Upper lobe of left lung (tissue), 4 donors: ENCODE results near the gene ZC3H4.

Source experiments
- POLR2AphosphoS5 ChIP-seq, 2 donors: sonication (generic); formaldehyde crosslinking; IDR thresholded peaks; one replicate each; pipeline ENCODE4 v1.5.1; 2017; ENCODE audit warnings: antibody characterized with exemption in 2 of 2
- TF ChIP-seq, protein P1 (sequence below), 6 experiments: fragments of 450-650 bp in 4 of 6; fragments of 200-600 bp in 2 of 6; sonication (generic) in 2 of 6; IDR thresholded peaks; one replicate each; pipeline ENCODE4 v1.5.1; 2016 to 2019; ENCODE audit warnings: antibody characterized with exemption in 6 of 6

DNA sequence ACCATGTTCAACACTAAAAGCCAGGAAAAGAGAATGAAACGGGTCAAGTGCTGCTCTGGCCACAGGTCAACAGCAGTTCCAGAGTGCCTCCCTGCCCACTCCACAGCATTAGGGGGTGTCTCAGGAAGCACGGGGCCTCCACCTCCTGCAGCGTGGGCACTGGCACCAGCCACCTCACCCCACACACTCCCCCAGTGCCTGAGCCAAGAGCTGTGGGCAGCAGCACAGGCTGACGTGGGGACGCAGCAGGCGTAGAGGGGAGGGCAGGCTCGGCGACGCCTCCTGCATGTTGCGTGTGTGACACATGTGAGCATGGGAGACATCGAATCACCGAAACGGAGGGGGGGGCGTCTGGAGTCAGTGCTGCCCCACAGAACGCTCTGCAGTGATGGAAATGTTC lies 43.8 kb downstream of the ZC3H4 start:
- no peak for TF ChIP-seq POLR2AphosphoS5 (IDR thresholded peaks at IDR 0.05)
- TF ChIP-seq, protein P1, sequence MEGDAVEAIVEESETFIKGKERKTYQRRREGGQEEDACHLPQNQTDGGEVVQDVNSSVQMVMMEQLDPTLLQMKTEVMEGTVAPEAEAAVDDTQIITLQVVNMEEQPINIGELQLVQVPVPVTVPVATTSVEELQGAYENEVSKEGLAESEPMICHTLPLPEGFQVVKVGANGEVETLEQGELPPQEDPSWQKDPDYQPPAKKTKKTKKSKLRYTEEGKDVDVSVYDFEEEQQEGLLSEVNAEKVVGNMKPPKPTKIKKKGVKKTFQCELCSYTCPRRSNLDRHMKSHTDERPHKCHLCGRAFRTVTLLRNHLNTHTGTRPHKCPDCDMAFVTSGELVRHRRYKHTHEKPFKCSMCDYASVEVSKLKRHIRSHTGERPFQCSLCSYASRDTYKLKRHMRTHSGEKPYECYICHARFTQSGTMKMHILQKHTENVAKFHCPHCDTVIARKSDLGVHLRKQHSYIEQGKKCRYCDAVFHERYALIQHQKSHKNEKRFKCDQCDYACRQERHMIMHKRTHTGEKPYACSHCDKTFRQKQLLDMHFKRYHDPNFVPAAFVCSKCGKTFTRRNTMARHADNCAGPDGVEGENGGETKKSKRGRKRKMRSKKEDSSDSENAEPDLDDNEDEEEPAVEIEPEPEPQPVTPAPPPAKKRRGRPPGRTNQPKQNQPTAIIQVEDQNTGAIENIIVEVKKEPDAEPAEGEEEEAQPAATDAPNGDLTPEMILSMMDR (IDR thresholded peaks at IDR 0.05), result no peak
